Nephron (organoid): Measurements from ENCODE around the gene SSC4D.
"Not testable (repeated sequence)": the region's sequence is repeated elsewhere in the genome, so short reads cannot be mapped to it uniquely, and the experiment has no call there.

ENCODE experiments used
- H3K27ac Mint-ChIP-seq, 3 experiments: 2 replicates each; pipeline ENCODE4 v1.8.0; 2020; ENCODE audit warnings: mixed read lengths in 3 of 3, mild to moderate bottlenecking in 2 of 3, moderate library complexity in 1 of 3
- H3K27me3 Mint-ChIP-seq: 2 replicates; pipeline ENCODE4 v1.8.0; 2021; ENCODE audit warnings: low read depth, mild to moderate bottlenecking, moderate library complexity, mixed read lengths
- H3K36me3 Mint-ChIP-seq: 2 replicates; pipeline ENCODE4 v1.8.0; 2020; ENCODE audit warnings: low read depth, mixed read lengths
- H3K4me1 Mint-ChIP-seq: 2 replicates; pipeline ENCODE4 v1.8.0; 2020; ENCODE audit warnings: mixed read lengths
- H3K4me3 Mint-ChIP-seq, 3 experiments: 2 replicates each; pipeline ENCODE4 v1.8.0; 2020; ENCODE audit warnings: mild to moderate bottlenecking in 3 of 3, mixed read lengths in 3 of 3, moderate library complexity in 2 of 3
- H3K9me3 Mint-ChIP-seq: 2 replicates; pipeline ENCODE4 v1.8.0; 2020; ENCODE audit warnings: mixed read lengths
- CTCF ChIP-seq, 3 experiments: fragments of 200-600 bp; sonication (generic); IDR thresholded peaks; one replicate each; pipeline ENCODE4 v1.5.0; 2021; ENCODE audit warnings: antibody characterized with exemption in 3 of 3; ENCODE audit not compliant: unreplicated experiment in 3 of 3

The SSC4D gene

DNA sequence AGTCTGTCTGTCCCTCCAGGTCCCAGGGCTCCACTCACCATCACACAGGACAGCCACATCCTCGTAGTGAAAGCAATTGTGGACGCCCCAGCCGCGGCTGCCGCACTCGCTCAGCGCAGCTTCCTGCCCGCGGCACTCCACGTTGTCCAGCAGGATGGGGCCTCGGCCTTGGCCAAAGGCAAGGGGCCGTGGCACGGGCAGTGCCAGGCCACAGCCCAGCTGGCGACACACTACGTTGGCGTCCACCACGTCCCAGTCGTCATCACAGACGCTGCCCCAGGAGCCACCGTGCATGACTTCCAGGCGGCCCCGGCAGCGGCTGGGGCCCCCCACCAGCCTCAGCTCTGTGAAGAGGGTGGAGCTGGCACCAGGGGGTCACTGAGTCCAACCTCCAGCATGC is 9.2 kb downstream of the SSC4D start:
- H3K27ac Mint-ChIP-seq, result no peak overlapping the region
- H3K4me3 Mint-ChIP-seq, result no peak overlapping the region
- no peaks in the 10 kb centered on the region for H3K36me3 Mint-ChIP-seq
- peaks cover 15% of the 10 kb centered on the region for H3K27me3 Mint-ChIP-seq
- H3K9me3 Mint-ChIP-seq, result no peaks in the 10 kb centered on the region
- H3K4me1 Mint-ChIP-seq, result peaks cover 13% of the 10 kb centered on the region
- TF ChIP-seq CTCF (IDR thresholded peaks at IDR 0.05; ENCODE audit: unreplicated experiment in 3 of 3), result no peak

GRCh38 chr7:76397409-76398183 is 11.9 kb downstream of the SSC4D start:
- Mint-ChIP-seq H3K9me3 (no peaks in the 10 kb centered on the region), H3K27me3 (peaks cover 12% of the 10 kb centered on the region), H3K36me3 (no peaks in the 10 kb centered on the region), H3K4me3 (peak overlapping the region in 2 of 3 experiments; percentile 4 to 44), H3K4me1 (peaks cover 18% of the 10 kb centered on the region), H3K27ac (peak overlapping the region in 1 of 3 experiments; percentile 38)
- TF ChIP-seq CTCF (IDR thresholded peaks at IDR 0.05; ENCODE audit: unreplicated experiment in 3 of 3), result no peak

- no peak overlapping the region for H3K4me3 Mint-ChIP-seq
- H3K4me1 Mint-ChIP-seq, result peaks cover 18% of the 10 kb centered on the region
- peaks cover 12% of the 10 kb centered on the region for H3K27me3 Mint-ChIP-seq
- H3K27ac Mint-ChIP-seq, result no peak overlapping the region
- no peaks in the 10 kb centered on the region for H3K9me3 Mint-ChIP-seq
- no peaks in the 10 kb centered on the region for H3K36me3 Mint-ChIP-seq
- TF ChIP-seq CTCF (IDR thresholded peaks at IDR 0.05; ENCODE audit: unreplicated experiment in 3 of 3), result no peak
Observed at GRCh38 chr7:76396864-76397263, 12.6 kb downstream of the SSC4D start.

DNA sequence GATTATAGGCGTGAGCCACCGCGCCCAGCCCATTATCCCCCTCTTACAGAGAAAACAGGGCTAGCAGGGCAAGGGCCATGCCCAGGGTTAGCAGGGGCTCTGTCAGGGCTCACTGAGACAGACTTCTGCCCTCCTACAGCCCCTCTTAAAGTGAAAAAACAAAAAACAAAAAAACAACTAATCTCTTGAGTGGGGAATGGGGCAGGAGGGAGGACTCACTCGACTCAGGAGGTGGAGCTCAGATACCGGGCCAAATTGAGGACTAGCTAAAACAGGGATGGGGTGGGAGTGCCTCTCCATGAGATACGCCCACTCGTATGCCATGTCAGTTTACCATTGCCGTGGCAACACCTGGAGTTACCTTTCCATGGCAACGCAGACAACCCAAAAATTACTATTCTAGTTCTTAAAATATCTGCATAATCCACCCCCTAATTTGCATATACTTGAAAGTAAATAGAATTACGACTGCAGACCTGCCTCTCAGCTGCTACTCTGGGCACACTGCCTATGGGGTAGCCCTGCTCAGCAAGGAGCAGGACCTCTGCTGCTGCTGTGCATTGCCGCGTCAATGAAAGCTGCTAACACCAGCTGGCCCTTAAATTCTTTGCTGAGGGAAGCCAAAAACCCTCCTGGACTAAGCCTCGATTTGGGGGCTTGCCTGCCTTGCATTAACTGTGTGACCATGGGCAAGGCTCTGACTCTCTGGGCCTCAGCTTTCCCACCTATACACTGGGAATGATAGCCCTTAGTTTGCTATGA is 13.4 kb downstream of the SSC4D start:
- Mint-ChIP-seq H3K9me3 (no peaks in the 10 kb centered on the region), H3K27me3 (peaks cover 6% of the 10 kb centered on the region), H3K4me1 (peaks cover 18% of the 10 kb centered on the region), H3K36me3 (no peaks in the 10 kb centered on the region), H3K27ac (peak overlapping the region in 2 of 3 experiments; percentile 32 to 60), H3K4me3 (peak overlapping the region in 2 of 3 experiments; percentile 60 to 69)
- no peak for TF ChIP-seq CTCF (IDR thresholded peaks at IDR 0.05; ENCODE audit: unreplicated experiment in 3 of 3)

DNA sequence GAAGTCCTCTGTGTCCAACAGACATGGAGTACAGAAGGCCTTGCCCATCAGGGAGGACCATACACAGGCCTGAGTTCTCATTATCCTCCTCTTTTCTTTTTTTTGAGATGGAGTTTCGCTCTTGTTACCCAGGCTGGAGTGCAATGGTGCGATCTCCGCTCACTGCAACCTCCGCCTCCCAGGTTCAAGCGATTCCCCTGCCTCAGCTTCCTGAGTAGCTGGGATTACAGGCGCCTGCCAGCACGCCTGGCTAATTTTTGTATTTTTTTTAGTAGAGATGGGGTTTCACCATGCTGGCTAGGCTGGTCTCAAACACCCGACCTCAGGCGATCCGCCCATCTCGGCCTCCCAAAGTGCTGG is 13.9 kb downstream of the SSC4D start:
- not testable (repeated sequence) for H3K27me3 Mint-ChIP-seq, H3K36me3 Mint-ChIP-seq, H3K9me3 Mint-ChIP-seq
- peaks cover 18% of the 10 kb centered on the region for H3K4me1 Mint-ChIP-seq
- H3K27ac Mint-ChIP-seq, result peak overlapping the region in 1 of 3 experiments; percentile 22
- peak overlapping the region; percentile 17 to 57 (median 39) for H3K4me3 Mint-ChIP-seq

DNA sequence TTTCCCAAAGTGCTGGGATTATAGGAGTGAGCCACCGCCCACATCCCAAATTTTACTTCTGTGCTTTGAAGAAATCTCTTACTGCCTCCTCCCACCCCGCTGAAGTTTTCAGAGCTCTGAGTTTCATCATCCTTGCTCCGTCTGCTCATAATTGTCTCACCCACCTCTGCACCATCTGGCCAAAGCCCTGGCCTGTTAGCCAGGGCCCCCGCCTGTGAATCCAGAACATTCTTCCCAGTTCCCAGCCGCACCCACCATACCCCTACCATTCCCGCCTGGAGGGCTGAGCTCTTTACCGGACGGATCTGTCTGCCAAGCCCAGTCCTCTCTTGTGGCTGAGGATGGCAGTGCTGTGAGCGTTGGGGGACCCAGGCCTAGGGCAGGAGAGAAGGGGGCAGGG is 14.5 kb downstream of the SSC4D start:
- H3K4me3 Mint-ChIP-seq, result peak overlapping the region; percentile 39 to 75 (median 55)
- TF ChIP-seq CTCF (IDR thresholded peaks at IDR 0.05; ENCODE audit: unreplicated experiment in 3 of 3), result no peak
- H3K27me3 Mint-ChIP-seq, result peaks cover 6% of the 10 kb centered on the region

More for the DNA sequence above, 14.5 kb downstream of the SSC4D start:
- Mint-ChIP-seq H3K36me3 (no peaks in the 10 kb centered on the region), H3K27ac (peak overlapping the region in 1 of 3 experiments; percentile 22), H3K4me1 (peaks cover 18% of the 10 kb centered on the region), H3K9me3 (no peaks in the 10 kb centered on the region)
